Activated CD4-positive, alpha-beta T cell treated with anti-CD3 and anti-CD28 coated beads, Interleukin-2, amount 50 U/mL, for 24 hours (primary cell): ENCODE results near the gene RGS4.

Experiments used
- DNase-seq, 2 donors: peaks; one replicate each; pipeline ENCODE4 v3.0.0-alpha.2; 2020; ENCODE audit warnings: low read depth in 1 of 2, low spot score in 1 of 2

Gene RGS4

DNA sequence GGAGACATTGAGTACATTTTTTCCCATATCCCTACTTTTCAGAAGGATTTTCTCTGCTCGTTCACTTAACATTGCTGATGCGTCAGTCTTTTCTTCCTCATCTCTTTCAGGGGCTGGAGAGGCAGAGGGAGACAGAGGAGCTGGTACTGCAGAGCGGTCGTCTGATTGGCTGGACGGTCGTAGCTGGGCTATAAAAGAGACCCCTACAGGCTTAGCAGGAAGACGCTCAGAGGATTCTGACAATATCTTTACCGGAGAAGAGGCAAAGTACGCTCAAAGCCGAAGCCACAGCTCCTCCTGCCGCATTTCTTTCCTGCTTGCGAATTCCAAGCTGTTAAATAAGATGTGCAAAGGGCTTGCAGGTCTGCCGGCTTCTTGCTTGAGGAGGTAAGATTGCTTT lies at the start of gene RGS4:
TSS of gene RGS4 (plus strand) at position 220 of the 400 bp plus-strand sequence. CDS start at position 344, 124 bp downstream.
- no peak for DNase-seq

DNA sequence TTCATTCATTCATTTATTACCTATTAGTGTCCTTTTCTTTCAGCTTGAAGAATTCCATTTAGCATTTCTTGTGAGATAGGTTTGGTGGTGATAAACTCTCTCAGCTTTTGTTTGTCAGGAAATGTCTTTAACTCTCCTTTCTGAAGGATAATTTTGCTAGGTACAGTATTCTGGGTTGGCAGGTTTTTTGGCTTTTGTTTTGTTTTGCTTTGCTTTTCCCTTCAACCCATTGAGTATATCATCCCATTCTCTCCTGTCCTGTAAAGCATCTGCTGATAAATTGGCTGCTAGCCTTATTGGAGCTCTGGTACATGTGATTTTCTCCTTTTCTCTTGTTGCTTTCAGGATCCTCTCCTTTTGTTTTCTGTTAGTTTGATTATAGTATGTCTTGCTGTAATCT lies 47.0 kb upstream of the RGS4 start:
- no peak for DNase-seq

DNA sequence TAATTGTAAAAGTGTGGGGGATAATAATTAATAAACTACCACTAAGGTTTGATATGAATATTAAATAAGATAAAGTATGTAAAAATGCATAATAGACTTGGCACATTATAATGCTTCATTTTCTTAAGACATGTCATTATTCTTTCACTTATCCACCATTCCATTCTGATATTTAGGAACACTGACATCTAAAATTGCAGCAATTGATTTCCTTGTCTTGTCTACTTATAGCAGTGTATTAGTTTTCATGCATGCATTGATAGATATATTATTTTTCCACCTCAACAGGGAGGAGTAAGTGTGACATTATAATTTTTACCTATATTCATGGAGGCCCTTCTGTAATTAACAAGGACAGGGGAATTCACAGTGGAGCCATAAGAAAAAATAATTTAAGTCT lies 41.6 kb upstream of the RGS4 start:
- DNase-seq = no peak

DNA sequence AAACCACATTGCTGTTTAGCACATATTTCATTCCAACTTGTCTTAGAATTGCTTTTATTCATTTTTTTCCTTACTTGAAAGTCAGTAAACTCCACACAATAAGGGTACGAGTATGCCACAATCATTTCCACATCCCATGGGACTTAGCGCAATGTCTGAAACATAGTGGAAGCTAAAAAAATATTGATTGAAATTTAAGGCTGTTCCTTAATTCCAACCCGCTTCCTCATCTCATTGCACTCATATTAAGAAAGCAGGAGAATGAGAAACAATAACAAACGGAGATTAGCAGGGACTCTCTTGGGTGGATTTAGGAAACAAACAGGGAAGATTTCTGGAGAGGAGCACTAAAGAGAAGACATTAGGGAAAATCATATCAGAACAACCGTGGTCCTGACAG lies 39.3 kb upstream of the RGS4 start:
- DNase-seq = no peak

DNA sequence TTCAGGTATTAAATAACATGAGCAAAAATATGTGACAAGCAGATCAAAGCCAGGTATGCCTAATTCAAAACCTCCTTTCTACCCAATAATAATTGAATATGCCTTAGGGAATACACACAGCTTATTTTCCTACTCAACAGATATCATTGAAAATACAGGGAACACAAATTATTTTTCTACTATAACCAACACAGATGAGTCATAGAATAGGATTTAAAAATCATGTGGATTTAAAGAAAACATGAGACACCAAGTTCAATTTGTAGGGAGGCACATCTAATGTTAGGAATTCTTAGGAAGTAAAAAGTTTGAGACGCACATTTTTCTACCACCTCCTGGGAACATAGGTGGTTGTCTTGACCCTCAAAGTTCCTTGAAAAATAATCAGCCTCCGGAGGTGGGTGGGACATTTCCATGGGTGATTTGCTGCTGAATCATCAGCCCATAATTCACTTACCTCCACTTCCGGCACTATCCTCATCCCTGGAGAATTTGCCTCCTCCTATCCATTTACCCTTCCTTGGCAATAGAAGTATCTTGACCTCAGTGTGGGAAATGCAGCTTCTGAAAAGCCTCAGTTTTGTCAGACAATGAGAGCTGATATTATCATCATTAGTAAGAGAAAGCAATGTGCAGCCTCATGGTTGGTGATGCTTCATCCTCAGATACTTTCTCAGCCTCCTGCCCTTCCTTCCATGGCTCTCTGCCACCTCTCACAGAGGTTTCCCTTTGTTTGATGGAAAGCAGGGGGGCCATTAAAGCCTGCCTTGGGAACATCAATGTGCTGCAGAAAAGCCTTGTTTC lies 33.5 kb upstream of the RGS4 start:
- DNase-seq = no peak

DNA sequence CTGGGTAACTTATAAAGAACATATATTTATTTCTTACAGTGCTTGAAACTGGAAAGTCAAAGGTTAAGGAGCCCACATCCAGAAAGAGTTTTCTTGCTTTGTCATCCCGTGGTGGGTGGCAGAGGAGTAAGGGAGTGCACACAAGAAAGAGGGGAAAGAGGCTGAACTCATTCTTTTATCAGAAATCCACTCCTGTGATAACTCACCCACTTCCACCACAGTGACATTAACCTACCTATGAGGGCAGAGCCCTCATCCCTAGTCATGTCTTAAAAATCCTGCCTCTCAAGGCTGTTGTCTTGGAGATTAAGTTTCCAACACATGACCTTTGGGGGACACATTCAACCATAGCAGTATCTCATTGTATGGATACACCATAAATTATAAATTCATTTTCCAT lies 32.5 kb upstream of the RGS4 start:
- DNase-seq = no peak

DNA sequence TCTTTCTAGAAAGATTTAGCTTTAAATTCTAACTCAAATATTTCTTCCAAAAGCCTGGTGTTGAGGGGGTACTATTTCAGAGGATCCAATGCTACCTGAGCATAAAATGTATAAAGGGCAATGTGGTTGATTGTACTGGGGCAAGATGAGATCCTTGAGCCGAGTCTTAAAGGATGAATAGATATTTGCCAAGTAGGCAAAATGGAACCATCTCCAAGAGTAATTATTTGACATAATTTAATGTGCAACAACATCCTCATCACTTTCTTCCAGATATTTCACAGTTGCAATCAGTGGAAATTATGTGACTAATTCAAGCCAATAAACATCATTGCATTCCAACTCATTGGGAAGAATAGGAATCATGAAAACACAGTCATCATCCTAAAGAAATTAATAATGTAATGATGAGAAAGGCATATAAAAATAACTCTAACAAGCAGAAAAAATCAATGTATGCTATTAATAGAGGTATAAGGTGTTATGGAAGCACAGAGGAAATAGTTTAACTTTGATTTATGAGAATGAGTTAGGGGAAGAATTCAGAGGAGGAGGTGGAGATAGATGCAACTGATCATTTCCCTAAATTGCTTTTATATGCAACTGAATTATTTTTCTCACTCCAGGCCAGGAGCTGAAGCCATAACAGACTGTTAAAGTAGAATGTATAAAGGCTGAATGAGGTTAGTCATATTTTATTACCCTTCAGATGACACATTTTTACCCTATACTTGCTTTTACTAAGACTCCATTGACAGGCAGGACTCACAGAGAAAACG lies 30.0 kb upstream of the RGS4 start:
- no peak for DNase-seq

DNA sequence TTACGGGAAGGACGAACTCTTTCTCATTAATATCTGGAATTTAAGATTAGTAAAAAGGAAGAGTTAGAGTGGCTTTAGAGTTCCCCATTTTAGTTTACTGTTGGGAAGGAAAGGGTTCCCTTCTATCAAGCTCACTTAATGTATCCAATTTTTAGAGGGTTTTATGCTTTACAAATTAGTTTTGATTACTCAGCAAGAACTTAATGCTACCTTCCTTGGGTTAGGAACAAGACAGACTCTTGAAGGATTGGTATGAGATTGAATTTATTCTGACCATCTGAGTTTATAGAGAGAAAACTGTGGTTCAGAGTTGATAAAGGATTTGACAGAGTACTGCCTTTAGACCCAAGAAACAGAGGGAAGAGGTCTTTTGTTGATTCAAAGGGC lies 29.5 kb upstream of the RGS4 start:
- DNase-seq = no peak

DNA sequence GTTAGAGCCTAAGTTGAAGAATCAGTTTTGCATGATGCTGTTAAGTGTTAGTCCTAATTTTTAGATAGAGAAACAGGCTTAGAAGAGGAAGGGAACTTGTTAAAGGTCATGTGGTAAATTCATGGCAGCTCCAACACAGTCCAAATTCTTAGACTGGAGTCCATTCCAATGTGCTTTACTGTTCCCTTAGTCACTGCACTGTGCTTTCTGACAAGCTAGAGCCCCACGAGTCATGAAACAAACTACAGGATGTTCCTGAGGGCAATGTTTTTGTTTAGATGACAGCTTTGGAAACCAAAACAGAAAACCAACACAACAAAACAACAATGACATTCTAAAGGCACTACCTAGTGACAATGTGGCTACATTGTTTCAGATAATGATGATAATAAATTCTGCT lies 23.1 kb upstream of the RGS4 start:
- no peak for DNase-seq

DNA sequence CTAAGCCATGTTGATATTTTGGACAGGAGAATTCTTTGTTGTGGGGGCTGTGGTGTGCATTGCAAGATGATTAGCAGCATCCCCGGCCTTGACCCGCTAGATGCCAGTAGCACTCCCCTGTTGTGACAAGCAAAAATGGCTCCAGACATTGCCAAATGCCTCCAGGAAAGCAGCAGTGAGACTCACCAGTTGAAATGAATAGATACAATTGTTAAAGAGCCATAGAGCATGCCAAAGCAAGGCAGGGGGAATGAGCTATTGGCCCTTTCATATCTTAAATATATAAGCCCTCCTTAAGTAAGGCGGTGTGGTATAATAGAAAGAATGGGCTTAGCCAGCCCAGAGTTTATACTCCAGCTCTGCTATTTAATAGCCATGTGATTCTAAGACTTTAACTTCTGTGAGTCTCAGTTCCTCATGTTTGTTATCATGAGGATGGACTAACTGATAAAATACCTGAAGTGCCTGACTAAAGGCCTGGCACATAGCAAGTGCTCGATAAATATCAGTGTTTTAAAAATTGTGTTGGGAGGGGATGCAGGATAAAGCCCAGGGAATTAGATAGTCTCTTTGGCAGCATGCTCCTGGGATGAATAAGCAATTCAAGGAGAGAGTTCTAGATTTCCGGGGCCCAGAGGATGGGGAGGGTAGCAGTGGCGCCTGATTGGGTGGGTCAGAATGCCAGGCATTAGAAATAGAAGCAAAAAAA lies 21.1 kb upstream of the RGS4 start:
- DNase-seq = no peak

DNA sequence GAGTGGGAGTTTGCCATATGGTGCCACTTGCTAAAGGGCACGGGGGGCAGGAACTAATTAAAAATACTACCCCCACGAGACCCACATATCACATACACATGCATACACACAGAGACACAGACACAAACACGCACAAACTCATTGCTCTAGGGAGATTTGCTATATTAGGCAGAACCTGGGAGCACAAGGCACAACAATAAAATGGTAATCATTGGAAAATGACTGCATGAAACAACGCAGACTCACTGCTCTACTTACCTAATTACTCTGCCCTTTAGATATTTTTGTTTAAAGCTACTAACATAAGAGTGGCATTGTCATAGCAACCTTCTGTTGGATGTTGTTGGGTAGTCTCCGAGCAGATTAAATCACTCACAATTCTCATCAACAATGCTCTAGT lies 20.3 kb upstream of the RGS4 start:
- DNase-seq = no peak

DNA sequence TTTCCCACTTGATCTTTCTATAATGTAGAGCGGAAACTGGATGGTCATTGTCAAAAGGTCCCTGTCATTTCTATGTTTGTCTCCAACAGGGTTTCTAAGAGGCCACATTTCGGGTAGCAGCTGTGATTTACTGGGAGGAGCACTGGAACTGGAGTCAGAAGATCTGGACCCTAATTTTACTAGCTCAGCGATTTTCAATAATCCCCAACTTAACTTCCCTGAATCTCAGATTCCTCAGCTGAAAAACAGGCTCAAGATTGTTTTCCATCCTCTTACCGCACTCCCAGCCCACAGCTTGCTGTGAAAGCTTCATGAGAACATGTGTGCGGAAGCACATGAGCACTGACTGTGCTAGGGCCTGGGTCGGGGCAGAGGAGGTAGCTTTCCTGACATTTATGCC lies 19.9 kb upstream of the RGS4 start:
- no peak for DNase-seq

DNA sequence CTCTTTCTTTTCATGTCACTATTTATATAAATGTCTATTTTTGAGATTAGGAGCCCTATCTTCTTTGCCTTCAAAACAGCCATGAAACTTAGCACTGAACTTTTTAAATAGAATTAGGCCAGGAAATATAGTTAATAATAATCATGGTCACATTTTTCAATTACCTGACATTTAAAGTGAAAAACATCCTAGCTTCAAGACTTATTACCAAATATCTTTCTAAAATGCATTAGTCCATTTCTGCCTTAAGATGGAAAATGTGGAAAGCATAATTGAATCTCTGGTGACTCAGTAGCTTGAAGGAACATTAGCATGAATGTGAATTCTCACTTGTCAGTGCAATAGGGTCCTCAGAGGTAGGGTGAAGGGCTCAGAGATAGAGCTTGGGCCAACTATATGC lies 18.7 kb upstream of the RGS4 start:
- DNase-seq = no peak

DNA sequence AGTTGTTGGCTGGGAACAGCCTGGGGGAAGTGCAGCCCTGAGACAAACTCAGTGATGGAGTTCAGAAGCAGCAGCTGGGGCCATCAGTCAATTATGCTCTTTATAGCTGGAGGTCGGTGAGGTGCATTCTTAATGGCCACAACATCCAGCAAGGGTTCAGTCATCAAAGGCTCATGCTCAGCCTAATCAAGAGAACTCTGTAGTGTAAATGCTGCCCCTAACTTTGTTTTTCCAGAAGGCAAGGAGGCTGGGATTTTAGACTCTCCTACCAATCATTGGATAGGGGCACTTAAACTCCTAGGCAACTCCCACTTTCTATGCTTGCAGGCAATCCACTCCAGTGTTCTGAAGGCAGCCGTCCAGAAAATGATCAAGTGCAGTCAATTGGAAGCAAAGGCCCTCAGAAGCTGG lies 15.0 kb upstream of the RGS4 start:
- no peak for DNase-seq

DNA sequence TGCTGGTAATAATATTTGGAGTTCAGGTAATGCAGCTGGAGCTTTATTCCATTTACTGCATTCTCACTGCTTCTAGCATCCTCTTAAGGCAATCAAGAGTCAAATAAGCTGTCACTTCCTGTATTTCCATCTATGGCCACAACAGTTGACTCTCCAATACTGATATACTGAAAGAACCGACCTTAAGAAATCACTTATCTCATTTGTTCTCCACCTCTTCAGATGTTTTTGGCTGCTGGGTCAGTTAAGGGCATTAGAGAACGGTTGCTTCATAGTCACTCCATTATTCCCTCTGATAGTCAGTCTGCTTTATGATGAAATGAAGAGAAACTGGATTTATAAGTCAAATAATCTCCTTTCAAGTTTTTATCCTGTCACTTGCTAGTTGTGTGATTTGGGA lies 14.2 kb upstream of the RGS4 start:
- DNase-seq = no peak

DNA sequence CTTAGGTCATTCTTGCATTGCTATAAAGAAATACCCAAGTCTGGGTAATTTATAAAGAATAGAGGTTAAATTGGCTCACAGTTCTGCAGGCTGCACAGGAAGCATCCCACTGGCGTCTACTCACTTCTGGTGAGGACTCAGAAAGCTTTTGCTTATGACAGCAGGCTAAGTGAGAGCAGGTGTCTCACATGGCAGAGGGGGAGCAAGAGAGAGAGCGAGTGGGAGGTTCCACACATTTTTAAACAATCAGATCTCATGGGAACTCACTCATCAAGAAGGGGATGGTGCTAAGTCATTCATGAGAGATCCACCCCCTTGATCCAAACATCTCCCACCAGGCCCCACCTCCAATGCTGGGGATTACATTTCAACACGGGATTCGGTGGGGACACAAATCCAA lies 13.6 kb upstream of the RGS4 start:
- DNase-seq = no peak

DNA sequence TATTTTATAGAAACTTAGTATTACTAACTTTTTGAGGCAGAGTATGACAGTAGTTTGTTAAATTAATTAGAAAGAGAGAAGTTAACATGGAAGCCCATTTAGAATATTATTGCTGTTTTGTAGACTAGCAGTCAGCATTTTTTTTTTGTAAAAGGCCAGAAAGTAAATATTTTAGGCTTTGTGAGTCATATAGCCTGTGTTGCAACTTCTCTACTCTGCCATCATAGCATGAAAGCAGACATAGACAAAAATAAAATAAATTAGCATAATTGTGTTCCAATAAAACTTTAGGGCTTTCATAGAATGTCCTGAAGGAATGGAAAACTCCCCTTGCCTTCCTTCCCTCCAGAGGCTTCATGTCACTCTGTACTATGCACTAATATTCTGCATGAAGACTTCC lies 12.3 kb upstream of the RGS4 start:
- no peak for DNase-seq

DNA sequence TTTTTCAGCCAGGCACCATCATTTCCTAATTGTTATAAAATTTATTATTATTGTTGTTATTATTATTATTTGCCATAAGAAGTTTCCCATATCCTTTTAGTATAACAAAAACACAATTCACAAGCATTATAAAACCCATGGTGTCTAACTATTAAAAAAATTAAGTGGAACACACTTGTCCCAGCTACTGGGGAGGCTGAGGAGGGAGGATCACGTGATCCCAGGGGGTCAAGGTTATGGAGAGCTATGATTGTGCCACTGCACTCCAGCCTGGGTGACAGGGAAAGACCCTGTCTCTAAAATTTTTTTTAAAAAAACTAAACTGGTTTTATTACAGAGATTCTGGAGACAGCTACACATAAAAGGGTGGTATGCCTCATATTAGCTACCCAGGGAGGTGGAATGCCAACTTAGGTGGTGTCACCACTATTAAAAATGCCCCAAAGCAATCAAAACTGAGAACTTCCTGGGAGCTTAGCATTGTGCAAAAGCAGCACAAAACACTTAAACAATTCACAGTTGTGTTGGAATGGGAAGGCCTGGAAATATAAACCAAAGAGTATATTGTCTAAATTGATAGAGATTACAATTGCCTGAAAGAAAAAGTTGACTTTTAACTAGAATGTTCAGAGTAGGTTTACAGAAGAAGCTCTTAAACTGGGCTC lies 8.7 kb upstream of the RGS4 start:
- no peak for DNase-seq

DNA sequence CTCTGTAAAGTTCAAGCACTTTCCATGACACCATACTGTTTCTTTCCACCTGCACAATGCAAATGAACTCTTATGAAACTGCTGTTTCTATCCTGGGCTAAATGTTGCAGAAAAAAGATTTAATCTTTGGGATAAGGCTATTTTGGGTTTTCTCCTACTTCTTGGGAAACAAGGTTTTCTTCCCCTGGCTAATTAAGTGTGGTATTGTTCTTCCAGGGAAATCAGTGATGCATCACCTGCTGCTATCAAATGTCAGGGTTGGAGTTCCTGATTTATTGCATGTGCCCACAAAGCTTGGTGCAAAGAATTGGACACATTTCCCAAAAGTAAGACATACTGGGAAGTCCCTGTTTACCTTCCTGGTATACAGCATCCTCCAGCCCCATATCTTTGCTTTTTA lies 6.0 kb upstream of the RGS4 start:
- no peak for DNase-seq

DNA sequence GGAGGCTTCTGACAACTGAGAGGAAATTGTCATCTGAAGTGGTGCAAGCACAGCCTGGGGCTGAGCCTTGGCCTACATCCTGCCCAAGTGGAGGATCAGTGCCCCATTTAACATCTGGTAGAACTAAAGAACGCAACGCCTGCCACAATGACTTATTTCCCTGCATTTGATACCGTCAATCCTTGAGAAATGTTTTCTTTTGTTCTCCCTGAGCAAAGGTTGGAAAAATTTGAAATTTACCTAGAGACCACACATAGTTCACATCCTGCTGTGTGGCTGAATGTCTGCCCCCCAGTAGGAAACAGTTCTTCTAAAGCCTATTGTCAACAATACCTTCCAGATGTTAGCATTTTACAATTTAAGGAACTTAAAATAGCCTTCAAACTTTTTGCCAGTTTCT lies 5.6 kb upstream of the RGS4 start:
- no peak for DNase-seq

DNA sequence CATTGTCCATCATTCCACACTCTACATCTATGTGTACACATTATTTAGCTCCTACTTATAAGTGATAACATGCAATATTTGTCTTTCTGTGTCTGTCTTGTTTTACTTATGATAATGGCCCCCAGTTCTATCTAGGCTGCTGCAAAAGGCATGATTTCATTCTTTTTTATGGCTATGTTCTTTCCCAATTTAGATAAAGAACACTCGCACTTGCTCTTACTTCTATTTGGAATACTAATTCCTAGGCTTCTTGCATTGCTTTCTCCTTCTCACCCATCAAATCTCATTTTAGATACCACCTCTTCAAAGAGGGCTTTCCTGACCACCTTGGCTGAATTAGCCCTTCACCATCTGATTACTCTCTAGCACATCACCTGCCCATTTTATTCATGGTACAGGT lies 3.0 kb upstream of the RGS4 start:
- DNase-seq = no peak

DNA sequence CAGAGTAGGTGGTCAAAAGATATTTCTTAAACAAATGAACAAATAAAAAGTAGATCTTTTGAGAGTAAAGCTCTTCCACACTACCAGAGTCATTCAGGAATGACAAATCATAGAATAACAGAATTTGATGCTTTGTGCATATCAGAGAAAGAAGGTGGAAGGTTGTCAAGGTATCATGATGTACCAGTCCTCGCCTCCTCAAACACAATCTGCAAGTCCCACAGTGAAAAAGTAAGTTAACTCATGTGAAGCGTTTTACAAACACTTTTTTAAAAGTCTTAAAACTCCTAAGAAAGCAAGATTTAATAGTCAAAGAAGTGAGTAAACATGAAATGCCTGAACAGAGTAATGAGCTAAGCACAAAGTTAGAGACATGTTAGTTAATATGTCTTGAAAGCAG lies 2.5 kb upstream of the RGS4 start:
- no peak for DNase-seq
